Transverse colon (tissue), 4 donors: ENCODE measurements around the gene ORC5. TPM values are rescaled to one million over a fixed set of nuclear protein-coding genes. Genes with fewer than 3 reads are reported as not detected.

Source experiments
- DNase-seq: peaks from one replicate; pipeline ENCODE4 v3.0.0-alpha.2; 2019
- H3K27ac ChIP-seq, 4 donors: fragments of 200-600 bp; sonication (generic); 2 replicates each; pipeline ENCODE4 v1.5.1; 2016 to 2018; ENCODE audit warnings: inconsistent platforms in 4 of 4
- H3K27me3 ChIP-seq: fragments of 200-600 bp; sonication (generic); 2 replicates; pipeline ENCODE4 v1.5.1; 2017; ENCODE audit warnings: inconsistent platforms
- H3K36me3 ChIP-seq, 4 donors: fragments of 200-600 bp; sonication (generic); 2 replicates each; pipeline ENCODE4 v1.5.1; 2017 to 2019; ENCODE audit warnings: inconsistent platforms in 4 of 4
- H3K4me1 ChIP-seq, 4 donors: fragments of 200-600 bp; sonication (generic); 2 replicates each; pipeline ENCODE4 v1.5.1; 2017 to 2020; ENCODE audit warnings: inconsistent platforms in 4 of 4
- H3K4me3 ChIP-seq, 4 donors: fragments of 200-600 bp; sonication (generic); 1 replicate in 1 of 4; 2 replicates in 3 of 4; pipeline versions ENCODE4 v1.5.1 to v1.6.1; 2017 to 2019; ENCODE audit warnings: inconsistent platforms in 4 of 4
- H3K9me3 ChIP-seq, 2 donors: fragments of 200-600 bp; sonication (generic); 2 replicates each; pipeline ENCODE4 v1.5.1; 2017 to 2019; ENCODE audit warnings: inconsistent platforms in 2 of 2
- EP300 ChIP-seq: sonication (generic); formaldehyde crosslinking; IDR thresholded peaks from one replicate; pipeline ENCODE4 v1.6.1; 2017; ENCODE audit warnings: antibody characterized with exemption, low read depth
- POLR2A ChIP-seq: fragments of 450-650 bp; IDR thresholded peaks from one replicate; pipeline ENCODE4 v1.6.1; 2016; ENCODE audit warnings: antibody characterized with exemption, mild to moderate bottlenecking, moderate library complexity
- POLR2AphosphoS5 ChIP-seq, 3 donors: sonication (generic); formaldehyde crosslinking; IDR thresholded peaks; one replicate each; pipeline ENCODE4 v1.6.1; 2016; ENCODE audit warnings: antibody characterized with exemption in 3 of 3
- WGBS, 2 donors: methylation state at CpG; one replicate each; pipeline ENCODE4 v1.1.5; 2018; ENCODE audit warnings: low coverage in 1 of 2; 5-methylcytosine and 5-hydroxymethylcytosine counted together
- in situ Hi-C, 4 donors: fragments of 200-750 bp; cut with MboI; loops; one replicate each; pipeline versions ENCODE4 v1.15.0 to v1.15.1; 2017; ENCODE audit warnings: low sequenced_read_pairs in 3 of 4, low pct_ligation_motif_present in 1 of 4, low pct_unique_long_range_greater_than_20kb in 1 of 4
- intact Hi-C: fragments of 100-400 bp; cut with DNase I; formaldehyde crosslinking; loops from one replicate; pipeline ENCODE4 v1.15.1; 2023; ENCODE audit warnings: low total_unique reads
- total RNA-seq, 4 donors: library from RNA; depleted of rRNA; stranded (reverse); fragments of >200 nt; gene quantifications; one replicate each; pipeline ENCODE4 v1.1.0, GENCODE V29; 2016
- TF ChIP-seq, protein P1 (sequence below), 5 experiments: fragments of 200-600 bp in 3 of 5; fragments of 450-650 bp in 2 of 5; sonication (generic) in 3 of 5; IDR thresholded peaks; 1 replicate in 2 of 5; 2 replicates in 3 of 5; pipeline ENCODE4 v1.5.1; 2016 to 2017; ENCODE audit warnings: antibody characterized with exemption in 5 of 5, inconsistent platforms in 3 of 5, mild to moderate bottlenecking in 2 of 5, moderate library complexity in 1 of 5

The ORC5 gene
- total RNA-seq, result 10 to 100 TPM in 2 of 4 donors, 1 to 10 TPM in 2; 9.0 to 18.7 (median 11.3) TPM

DNA sequence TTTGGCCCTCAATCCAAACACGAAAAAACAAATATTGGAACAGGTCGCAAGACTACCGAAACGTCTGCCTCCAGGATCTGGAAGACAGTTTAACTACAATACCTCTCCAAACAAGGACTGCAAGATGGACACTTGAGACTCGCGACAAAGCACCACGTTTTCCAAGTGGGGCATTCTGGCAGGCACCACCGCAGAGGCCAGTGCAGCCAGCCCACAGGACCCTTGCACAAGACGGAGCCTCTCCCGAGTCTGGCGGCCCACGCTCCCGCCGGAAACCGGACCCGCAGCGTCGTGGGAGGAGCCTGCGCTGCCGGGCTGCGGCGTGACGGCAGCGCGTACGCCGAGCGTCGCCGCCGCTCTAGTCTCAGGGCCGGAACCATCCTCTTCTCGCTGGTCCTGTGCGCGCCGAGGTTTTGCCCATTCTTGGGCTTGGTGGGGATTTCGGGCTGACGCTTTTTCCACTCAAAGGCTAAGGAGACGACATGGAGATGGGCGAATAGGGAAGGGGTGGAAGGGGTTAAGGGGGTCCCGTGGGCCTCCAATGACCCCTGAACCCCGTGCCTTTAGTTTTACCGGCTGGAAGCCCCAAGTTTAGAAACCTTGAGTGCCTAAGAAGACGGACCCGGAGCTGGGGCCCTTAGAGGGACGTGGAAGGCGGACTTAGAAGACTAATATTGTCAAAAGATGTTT lies at the start of gene ORC5:
Gene ORC5 (minus strand): TSS at position 283 of the 690 bp plus-strand sequence. CDS start 109 bp downstream, at position 174.
- in situ Hi-C loops, result no loop called here
- TF ChIP-seq POLR2A (peak; percentile 77), POLR2AphosphoS5 (IDR thresholded peaks at IDR 0.05) (peak; percentile 64 to 90 (median 86))
- TF ChIP-seq, protein P1, sequence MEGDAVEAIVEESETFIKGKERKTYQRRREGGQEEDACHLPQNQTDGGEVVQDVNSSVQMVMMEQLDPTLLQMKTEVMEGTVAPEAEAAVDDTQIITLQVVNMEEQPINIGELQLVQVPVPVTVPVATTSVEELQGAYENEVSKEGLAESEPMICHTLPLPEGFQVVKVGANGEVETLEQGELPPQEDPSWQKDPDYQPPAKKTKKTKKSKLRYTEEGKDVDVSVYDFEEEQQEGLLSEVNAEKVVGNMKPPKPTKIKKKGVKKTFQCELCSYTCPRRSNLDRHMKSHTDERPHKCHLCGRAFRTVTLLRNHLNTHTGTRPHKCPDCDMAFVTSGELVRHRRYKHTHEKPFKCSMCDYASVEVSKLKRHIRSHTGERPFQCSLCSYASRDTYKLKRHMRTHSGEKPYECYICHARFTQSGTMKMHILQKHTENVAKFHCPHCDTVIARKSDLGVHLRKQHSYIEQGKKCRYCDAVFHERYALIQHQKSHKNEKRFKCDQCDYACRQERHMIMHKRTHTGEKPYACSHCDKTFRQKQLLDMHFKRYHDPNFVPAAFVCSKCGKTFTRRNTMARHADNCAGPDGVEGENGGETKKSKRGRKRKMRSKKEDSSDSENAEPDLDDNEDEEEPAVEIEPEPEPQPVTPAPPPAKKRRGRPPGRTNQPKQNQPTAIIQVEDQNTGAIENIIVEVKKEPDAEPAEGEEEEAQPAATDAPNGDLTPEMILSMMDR (IDR thresholded peaks at IDR 0.05), result no peak
- H3K27ac ChIP-seq, result peak within 1 kb of the TSS; percentile 87 to 95 (median 88)
- no peaks in the 10 kb centered on the region for H3K27me3 ChIP-seq
- peaks cover 0 to 9% (median 0%) of the 10 kb centered on the region in 4 donors for H3K36me3 ChIP-seq
- WGBS, 2 donors, result 0 to 1% methylated on average over 3 to 41 of the region's 47 CpGs
- H3K9me3 ChIP-seq, result no peaks in the 10 kb centered on the region
- H3K4me1 ChIP-seq, result peaks cover 7 to 28% (median 23%) of the 10 kb centered on the region in 4 donors
- peak within 1 kb of the TSS; percentile 59 to 82 (median 69) for H3K4me3 ChIP-seq
- intact Hi-C loops, result no loop called here
- DNase-seq, result peak; percentile 78

DNA sequence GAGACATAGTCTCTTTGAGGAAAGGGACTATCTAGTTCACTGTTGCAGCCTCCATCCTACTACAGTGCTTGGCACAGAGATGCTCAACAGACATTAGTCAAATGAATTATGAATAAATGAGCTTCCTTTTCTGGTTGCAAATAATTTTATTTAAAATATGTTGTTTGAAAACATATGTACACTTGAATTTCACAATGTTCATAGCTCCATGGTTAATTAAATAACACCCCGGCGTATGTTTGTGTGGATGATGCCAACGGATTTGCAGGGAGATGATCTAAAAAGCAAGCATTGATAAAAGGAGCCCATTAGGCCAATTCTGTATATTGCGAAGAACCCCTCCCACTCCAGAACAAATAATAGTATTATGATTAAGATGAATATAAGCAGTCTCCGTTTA lies 47.8 kb upstream of the ORC5 start:
- 78 to 81% methylated on average over 5 of the region's 5 CpGs for WGBS, 2 donors

DNA sequence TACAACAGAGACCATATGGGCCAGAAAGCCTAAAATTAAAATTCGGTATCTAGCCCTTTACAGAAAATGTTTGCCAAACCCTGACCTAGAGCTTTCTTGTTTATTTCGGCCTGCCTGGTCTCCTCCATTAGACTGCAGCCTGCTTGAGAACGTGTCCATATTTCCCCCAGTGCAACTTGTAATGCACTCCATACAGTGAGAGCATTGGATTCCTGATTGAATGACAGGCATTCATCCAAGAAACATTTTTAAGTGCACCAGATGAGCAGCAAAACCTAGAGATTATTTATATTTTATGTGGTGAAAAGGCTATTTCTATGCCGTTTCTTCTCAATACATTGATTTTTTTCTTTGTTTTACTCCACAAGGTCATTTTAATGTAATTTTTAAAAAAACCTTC lies 47.4 kb upstream of the ORC5 start:
- Histone ChIP-seq H3K27ac (no peak overlapping the region), H3K9me3 (no peaks in the 10 kb centered on the region), H3K27me3 (no peaks in the 10 kb centered on the region), H3K4me1 (no peaks in the 10 kb centered on the region), H3K36me3 (no peaks in the 10 kb centered on the region), H3K4me3 (no peak overlapping the region)
- TF ChIP-seq POLR2AphosphoS5 (IDR thresholded peaks at IDR 0.05) (no peak), POLR2A (no peak), EP300 (no peak)
- TF ChIP-seq, protein P1 (IDR thresholded peaks at IDR 0.05), result no peak
- intact Hi-C loops, result no loop called here
- no peak for DNase-seq
- 79 to 88% methylated on average over 4 of the region's 4 CpGs for WGBS, 2 donors
- in situ Hi-C loops, result loop anchor here in 1 of 4 donors (25.0 kb wide), 2 partner anchors 607 to 693 kb away; no protein-coding TSS in a partner anchor

More for the DNA sequence above, 47.8 kb upstream of the ORC5 start:
- no peak overlapping the region for H3K4me3 ChIP-seq
- TF ChIP-seq POLR2A (no peak), POLR2AphosphoS5 (IDR thresholded peaks at IDR 0.05) (no peak), EP300 (no peak)
- TF ChIP-seq, protein P1 (IDR thresholded peaks at IDR 0.05), result no peak
- no peaks in the 10 kb centered on the region for H3K4me1 ChIP-seq
- no peaks in the 10 kb centered on the region for H3K9me3 ChIP-seq
- no peak overlapping the region for H3K27ac ChIP-seq
- no peak for DNase-seq
- no peaks in the 10 kb centered on the region for H3K36me3 ChIP-seq
- in situ Hi-C loops (loop anchor here in 1 of 4 donors (25.0 kb wide), 2 partner anchors 607 to 693 kb away; no protein-coding TSS in a partner anchor), intact Hi-C loops (no loop called here)
- H3K27me3 ChIP-seq, result no peaks in the 10 kb centered on the region

DNA sequence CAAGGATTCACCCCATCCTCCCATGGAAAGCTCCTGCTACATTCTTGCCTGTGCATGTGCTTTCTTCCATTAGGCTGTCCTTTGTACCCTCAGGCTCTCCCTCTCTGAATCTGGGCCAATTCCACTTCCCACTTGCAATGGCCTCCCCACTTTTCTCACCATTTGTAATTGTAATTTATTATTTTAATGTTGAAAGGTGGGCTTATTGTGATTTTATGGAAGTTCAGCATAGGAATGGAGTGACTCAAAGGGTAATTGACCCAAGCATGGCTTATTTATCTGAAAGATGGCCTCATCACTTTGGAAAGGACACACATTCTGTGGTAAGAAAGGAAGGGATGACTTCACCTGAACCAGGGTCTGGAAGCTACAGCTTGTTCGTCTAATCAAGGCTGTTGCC lies 46.9 kb upstream of the ORC5 start:
- Histone ChIP-seq H3K4me3 (no peak overlapping the region), H3K27ac (no peak overlapping the region), H3K36me3 (no peaks in the 10 kb centered on the region), H3K27me3 (no peaks in the 10 kb centered on the region), H3K4me1 (no peaks in the 10 kb centered on the region), H3K9me3 (no peaks in the 10 kb centered on the region)
- no peak for TF ChIP-seq POLR2AphosphoS5 (IDR thresholded peaks at IDR 0.05)
- TF ChIP-seq, protein P1 (IDR thresholded peaks at IDR 0.05), result no peak
- TF ChIP-seq EP300, result no peak
- TF ChIP-seq POLR2A, result no peak
- no peak for DNase-seq
- 86 to 88% methylated on average over 1 of the region's 1 CpG for WGBS, 2 donors
- intact Hi-C loops (no loop called here), in situ Hi-C loops (loop anchor here in 1 of 4 donors (25.0 kb wide), 2 partner anchors 608 to 692 kb away; no protein-coding TSS in a partner anchor)
